Suprapubic skin (tissue), 4 donors: ENCODE data around the gene MSN. TPM values are rescaled to one million over a fixed set of nuclear protein-coding genes. Genes with fewer than 3 reads are reported as not detected.
"Not testable (repeated sequence)": the region's sequence is repeated elsewhere in the genome, so short reads cannot be mapped to it uniquely, and the experiment has no call there.

Source experiments
- DNase-seq, 2 donors: peaks; one replicate each; pipeline ENCODE4 v3.0.0-alpha.2; 2019; ENCODE audit warnings: low spot score in 2 of 2
- H3K27ac ChIP-seq: fragments of 200-600 bp; sonication (generic); one replicate; pipeline ENCODE4 v1.5.1; 2019
- H3K27me3 ChIP-seq: fragments of 200-600 bp; sonication (generic); one replicate; pipeline ENCODE4 v1.5.1; 2019
- H3K36me3 ChIP-seq: fragments of 200-600 bp; sonication (generic); one replicate; pipeline ENCODE4 v1.5.1; 2019
- H3K4me1 ChIP-seq: fragments of 200-600 bp; sonication (generic); one replicate; pipeline ENCODE4 v1.5.1; 2019
- H3K4me3 ChIP-seq: fragments of 200-600 bp; sonication (generic); one replicate; pipeline ENCODE4 v1.5.1; 2019; ENCODE audit warnings: mild to moderate bottlenecking
- H3K9me3 ChIP-seq: fragments of 200-600 bp; sonication (generic); one replicate; pipeline ENCODE4 v1.5.1; 2019
- CTCF ChIP-seq, 2 donors: fragments of 200-600 bp in 1 of 2; fragments of 450-650 bp in 1 of 2; sonication (generic) in 1 of 2; IDR thresholded peaks; one replicate each; pipeline ENCODE4 v1.5.1; 2016 to 2019; ENCODE audit warnings: antibody characterized with exemption in 2 of 2, mild to moderate bottlenecking in 1 of 2, moderate library complexity in 1 of 2
- EP300 ChIP-seq: sonication (generic); formaldehyde crosslinking; IDR thresholded peaks from one replicate; pipeline ENCODE4 v1.6.1; 2017; ENCODE audit warnings: antibody characterized with exemption
- POLR2A ChIP-seq, 2 donors: fragments of 450-650 bp; IDR thresholded peaks; one replicate each; pipeline ENCODE4 v1.6.1; 2017; ENCODE audit warnings: antibody characterized with exemption in 2 of 2, mild to moderate bottlenecking in 2 of 2, moderate library complexity in 2 of 2
- POLR2AphosphoS5 ChIP-seq, 3 donors: sonication (generic); formaldehyde crosslinking; IDR thresholded peaks; one replicate each; pipeline ENCODE4 v1.6.1; 2017; ENCODE audit warnings: antibody characterized with exemption in 3 of 3
- WGBS: methylation state at CpG from one replicate; pipeline ENCODE4 v1.1.5; 2018; 5-methylcytosine and 5-hydroxymethylcytosine counted together
- total RNA-seq, 4 donors: library from RNA; depleted of rRNA; stranded (reverse); fragments of >200 nt; gene quantifications; one replicate each; pipeline ENCODE4 v1.1.0, GENCODE V29; 2016

The MSN gene
- total RNA-seq, 4 donors from 2014 or later: 127 to 184 (median 169) TPM

DNA sequence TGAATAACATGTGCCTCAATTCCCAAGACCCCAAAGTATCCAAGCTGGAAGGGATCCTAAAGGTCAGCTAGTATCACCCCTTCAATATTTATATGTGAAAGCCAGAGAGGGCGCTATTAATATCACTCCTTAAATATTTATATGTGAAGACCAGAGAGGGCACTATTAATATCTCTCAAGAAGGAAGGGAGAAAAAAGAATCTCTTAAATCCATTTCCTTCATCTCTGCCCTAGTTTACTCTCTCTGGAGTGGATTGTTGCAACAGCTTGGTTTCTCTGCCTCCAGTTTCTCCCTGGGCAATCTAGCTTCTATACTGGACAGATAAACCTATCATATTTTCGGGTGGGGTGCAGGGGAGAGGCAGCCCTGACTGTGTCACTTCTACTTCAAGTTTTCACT lies 31.6 kb upstream of the MSN start:
- Histone ChIP-seq H3K4me1 (peaks cover 17% of the 10 kb centered on the region), H3K9me3 (no peaks in the 10 kb centered on the region), H3K4me3 (no peak overlapping the region), H3K36me3 (no peaks in the 10 kb centered on the region), H3K27me3 (no peaks in the 10 kb centered on the region), H3K27ac (no peak overlapping the region)
- DNase-seq: no peak
- 42% methylated on average over 2 of the region's 2 CpGs for WGBS
- no peak for TF ChIP-seq CTCF (IDR thresholded peaks at IDR 0.05)
- TF ChIP-seq POLR2A (IDR thresholded peaks at IDR 0.05): no peak
- TF ChIP-seq POLR2AphosphoS5 (IDR thresholded peaks at IDR 0.05): no peak
- TF ChIP-seq EP300: no peak

DNA sequence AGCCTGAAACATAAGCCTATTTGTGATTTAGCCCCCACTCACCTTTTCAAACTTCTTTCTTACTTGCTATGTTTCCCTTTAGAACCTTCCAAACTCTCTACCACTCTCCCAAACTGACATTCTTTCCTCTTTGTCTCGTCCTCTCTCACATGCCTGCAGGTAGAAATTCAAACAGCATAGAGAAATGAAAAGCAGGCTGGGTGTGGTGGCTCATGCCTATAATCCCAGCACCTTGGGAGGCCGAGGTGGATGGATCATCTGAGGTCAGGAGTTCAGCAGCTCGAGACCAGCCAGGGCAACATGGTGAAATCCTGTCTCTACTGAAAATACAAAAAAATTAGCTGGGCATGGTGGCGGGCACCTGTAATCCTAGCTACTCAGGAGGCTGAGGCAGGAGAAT lies 31.2 kb upstream of the MSN start:
- 72% methylated on average over 4 of the region's 4 CpGs for WGBS
- not testable (repeated sequence) for H3K4me3 ChIP-seq, H3K9me3 ChIP-seq, H3K36me3 ChIP-seq, DNase-seq, H3K27ac ChIP-seq, H3K27me3 ChIP-seq
- peaks cover 17% of the 10 kb centered on the region for H3K4me1 ChIP-seq

DNA sequence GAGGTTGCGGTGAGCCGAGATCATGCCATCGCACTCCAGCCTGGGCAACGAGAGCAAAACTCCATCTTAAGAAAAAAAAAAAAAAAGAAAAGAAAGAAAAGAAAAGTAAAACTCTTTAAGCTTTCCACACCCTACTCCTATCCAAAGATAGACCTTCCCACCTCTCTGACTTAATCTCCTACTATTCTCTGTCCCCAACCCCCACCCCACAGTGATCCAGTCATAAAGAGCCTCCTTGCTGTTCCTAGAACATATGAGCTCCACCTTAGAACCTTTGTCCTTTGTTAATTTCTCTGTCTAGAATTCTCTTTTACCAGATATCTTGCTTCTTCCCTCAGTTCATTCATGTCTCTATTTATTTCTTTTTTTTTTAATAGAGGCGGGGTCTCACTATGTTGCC lies 30.1 kb upstream of the MSN start:
- Histone ChIP-seq H3K27ac (no peak overlapping the region), H3K27me3 (no peaks in the 10 kb centered on the region), H3K4me1 (peaks cover 17% of the 10 kb centered on the region), H3K9me3 (no peaks in the 10 kb centered on the region), H3K4me3 (no peak overlapping the region), H3K36me3 (no peaks in the 10 kb centered on the region)
- 92% methylated on average over 5 of the region's 5 CpGs for WGBS
- TF ChIP-seq CTCF (IDR thresholded peaks at IDR 0.05) (no peak), POLR2AphosphoS5 (IDR thresholded peaks at IDR 0.05) (no peak), EP300 (no peak), POLR2A (IDR thresholded peaks at IDR 0.05) (no peak)
- DNase-seq: no peak

DNA sequence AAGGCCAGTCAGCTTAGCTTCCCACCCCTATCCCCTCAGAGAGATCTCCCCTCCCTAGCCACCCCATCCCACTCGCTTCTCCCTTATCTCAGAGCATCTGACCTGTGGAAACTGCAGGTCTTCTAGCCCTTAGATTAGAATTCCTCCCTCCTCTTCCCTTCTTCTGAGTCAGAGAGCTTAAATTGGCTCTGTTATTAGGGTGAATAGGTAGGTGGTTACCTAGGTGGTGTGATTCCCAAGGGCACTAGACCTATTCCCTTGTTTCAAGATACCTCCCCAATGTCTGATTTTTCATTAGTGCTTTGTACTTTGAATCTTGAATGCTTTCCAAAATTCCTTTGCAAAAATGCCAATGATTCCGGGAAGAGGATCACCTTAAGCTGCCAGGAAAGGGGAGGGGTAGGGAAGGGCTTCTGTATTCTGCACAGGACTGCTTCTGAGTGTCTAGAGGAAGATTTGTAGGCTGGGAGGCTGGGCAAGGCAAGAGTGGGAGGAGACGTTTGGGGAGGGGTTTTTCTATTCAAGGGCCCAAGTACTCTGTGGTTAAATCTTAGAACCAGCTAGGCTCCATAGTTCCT lies 24.5 kb upstream of the MSN start:
- H3K27ac ChIP-seq: peak overlapping the region; percentile 54
- H3K9me3 ChIP-seq: no peaks in the 10 kb centered on the region
- no peak overlapping the region for H3K4me3 ChIP-seq
- DNase-seq: no peak
- no peaks in the 10 kb centered on the region for H3K27me3 ChIP-seq
- H3K36me3 ChIP-seq: no peaks in the 10 kb centered on the region
- TF ChIP-seq POLR2A (IDR thresholded peaks at IDR 0.05) (no peak), CTCF (IDR thresholded peaks at IDR 0.05) (no peak), POLR2AphosphoS5 (IDR thresholded peaks at IDR 0.05) (no peak), EP300 (no peak)
- H3K4me1 ChIP-seq: peaks cover 29% of the 10 kb centered on the region
- 31% methylated on average over 3 of the region's 3 CpGs for WGBS

- no peak for TF ChIP-seq POLR2A (IDR thresholded peaks at IDR 0.05)
- no peak for TF ChIP-seq POLR2AphosphoS5 (IDR thresholded peaks at IDR 0.05)
- no peak for TF ChIP-seq EP300
- no peak for TF ChIP-seq CTCF (IDR thresholded peaks at IDR 0.05)
- Histone ChIP-seq H3K27ac (peak overlapping the region; percentile 54), H3K4me3 (no peak overlapping the region), H3K9me3 (no peaks in the 10 kb centered on the region), H3K27me3 (no peaks in the 10 kb centered on the region), H3K36me3 (no peaks in the 10 kb centered on the region), H3K4me1 (peaks cover 29% of the 10 kb centered on the region)
- DNase-seq: no peak
- 37% methylated on average over 1 of the region's 1 CpG for WGBS
These were observed 23.9 kb upstream of the MSN start for GRCh38 chrX:65643531-65644052.
